Body of pancreas (tissue), 4 donors: Measurements from ENCODE around the gene CP.

Experiments
- CTCF ChIP-seq, 7 experiments: fragments of 450-650 bp in 4 of 7; fragments of 200-600 bp in 3 of 7; sonication (generic) in 3 of 7; IDR thresholded peaks; one replicate each; pipeline ENCODE4 v1.5.1; 2016 to 2019; ENCODE audit warnings: antibody characterized with exemption in 7 of 7
- POLR2A ChIP-seq, 3 donors: fragments of 450-650 bp; IDR thresholded peaks; one replicate each; pipeline ENCODE4 v1.6.1; 2016; ENCODE audit warnings: antibody characterized with exemption in 3 of 3, mild to moderate bottlenecking in 2 of 3

- TF ChIP-seq CTCF (IDR thresholded peaks at IDR 0.05), result no peak
- no peak for TF ChIP-seq POLR2A (IDR thresholded peaks at IDR 0.05)
Measured at GRCh38 chr3:149258298-149258697, 36.7 kb upstream of the CP start.
